HepG2 (cell line): Measurements from ENCODE around the gene ZNF777. TPM values are rescaled to one million over a fixed set of nuclear protein-coding genes. Genes with fewer than 3 reads are reported as not detected.

Experiments used
- DMAP1 ChIP-seq: IDR thresholded peaks from 2 replicates; pipeline ENCODE4 v1.6.1; 2016
- DNMT1 ChIP-seq: sonication (generic); formaldehyde crosslinking; IDR thresholded peaks from 2 replicates; pipeline ENCODE4 v1.5.1; 2020; ENCODE audit warnings: mild to moderate bottlenecking, missing genetic modification reagents
- HBP1 ChIP-seq: IDR thresholded peaks from 2 replicates; pipeline ENCODE4 v1.6.1; 2016; ENCODE audit warnings: low read depth, control low read depth
- HIVEP1 ChIP-seq: sonication (generic); formaldehyde crosslinking; IDR thresholded peaks from 2 replicates; pipeline ENCODE4 v1.4.0; 2020; ENCODE audit warnings: mild to moderate bottlenecking, missing genetic modification reagents
- KDM2A ChIP-seq: sonication (generic); formaldehyde crosslinking; IDR thresholded peaks from 2 replicates; pipeline ENCODE4 v1.4.0; 2020; ENCODE audit warnings: low read depth, missing genetic modification reagents, borderline replicate concordance
- KLF9 ChIP-seq: IDR thresholded peaks from 2 replicates; pipeline ENCODE4 v1.6.1; 2016; ENCODE audit warnings: low read depth
- NCOA5 ChIP-seq: sonication (generic); formaldehyde crosslinking; IDR thresholded peaks from 2 replicates; pipeline ENCODE4 v1.4.0; 2020; ENCODE audit warnings: missing genetic modification reagents
- PAWR ChIP-seq: sonication (generic); formaldehyde crosslinking; IDR thresholded peaks from 2 replicates; pipeline ENCODE4 v1.4.0; 2020; ENCODE audit warnings: missing genetic modification reagents, mild to moderate bottlenecking, borderline replicate concordance
- SAP130 ChIP-seq: IDR thresholded peaks from 2 replicates; pipeline ENCODE4 v1.6.1; 2016; ENCODE audit warnings: low read depth
- TCF7L2 ChIP-seq: IDR thresholded peaks from 2 replicates; pipeline ENCODE4 v1.6.1; 2011; ENCODE audit warnings: mild to moderate bottlenecking, low read depth, low read length, moderate library complexity
- TRIM24 ChIP-seq: sonication (generic); formaldehyde crosslinking; IDR thresholded peaks from 2 replicates; pipeline ENCODE4 v1.8.0; 2022; ENCODE audit warnings: mild to moderate bottlenecking, missing genetic modification reagents
- WIZ ChIP-seq: sonication (generic); formaldehyde crosslinking; IDR thresholded peaks from 2 replicates; pipeline ENCODE4 v1.5.1; 2020; ENCODE audit warnings: mild to moderate bottlenecking, missing genetic modification reagents
- ZBTB20 ChIP-seq: sonication (generic); formaldehyde crosslinking; IDR thresholded peaks from 2 replicates; pipeline ENCODE4 v1.8.1; 2023; ENCODE audit warnings: missing genetic modification reagents, low read depth, mild to moderate bottlenecking, borderline replicate concordance
- ZBTB33 ChIP-seq: sonication (generic); formaldehyde crosslinking; IDR thresholded peaks from 2 replicates; pipeline ENCODE4 v1.4.0; 2020; ENCODE audit warnings: missing genetic modification reagents
- ZBTB44 ChIP-seq: sonication (generic); formaldehyde crosslinking; IDR thresholded peaks from 2 replicates; pipeline ENCODE4 v1.4.0; 2020; ENCODE audit warnings: missing genetic modification reagents
- ZGPAT ChIP-seq: IDR thresholded peaks from 2 replicates; pipeline ENCODE4 v1.6.1; 2016; ENCODE audit warnings: mild to moderate bottlenecking
- ZNF292 ChIP-seq: sonication (generic); formaldehyde crosslinking; IDR thresholded peaks from 2 replicates; pipeline ENCODE4 v1.8.1; 2022; ENCODE audit warnings: mild to moderate bottlenecking, low read depth, missing genetic modification reagents, borderline replicate concordance
- ZNF33A ChIP-seq: sonication (generic); formaldehyde crosslinking; IDR thresholded peaks from 2 replicates; pipeline ENCODE4 v1.5.1; 2020; ENCODE audit warnings: missing genetic modification reagents, mild to moderate bottlenecking, moderate library complexity, borderline replicate concordance
- ZNF503 ChIP-seq: sonication (generic); formaldehyde crosslinking; IDR thresholded peaks from 2 replicates; pipeline ENCODE4 v1.4.0; 2020; ENCODE audit warnings: missing genetic modification reagents
- ZNF720 ChIP-seq: sonication (generic); formaldehyde crosslinking; IDR thresholded peaks from 2 replicates; pipeline ENCODE4 v1.4.0; 2020; ENCODE audit warnings: missing genetic modification reagents
- ZNF749 ChIP-seq: sonication (generic); formaldehyde crosslinking; IDR thresholded peaks from 2 replicates; pipeline ENCODE4 v1.8.0; 2022; ENCODE audit warnings: mild to moderate bottlenecking, missing genetic modification reagents, moderate library complexity, borderline replicate concordance
- ZNF782 ChIP-seq: sonication (generic); formaldehyde crosslinking; IDR thresholded peaks from 2 replicates; pipeline ENCODE4 v1.4.0; 2020; ENCODE audit warnings: missing genetic modification reagents, mild to moderate bottlenecking, borderline replicate concordance
- polyA plus RNA-seq, 8 experiments: library from polyadenylated mRNA; depleted of rRNA in 3 of 8; stranded (reverse) in 7 of 8; unstranded in 1 of 8; fragments of >200 nt; fragmentation: Illumina TruSeq in 4 of 8; extraction: Trizol in 4 of 8; gene quantifications; 2 replicates each; pipeline versions ENCODE4 v1.2.1 to v1.2.3, GENCODE V29; 2011 to 2016; ENCODE audit warnings: low read depth in 4 of 8, missing spikeins in 1 of 8, mixed read lengths in 1 of 8; ENCODE audit not compliant: insufficient read depth in 1 of 8
- total RNA-seq, 5 experiments: library from RNA; depleted of rRNA; stranded (reverse); fragments of >200 nt; fragmentation: Illumina TruSeq; extraction: Trizol; gene quantifications; 2 replicates each; pipeline ENCODE4 v1.2.3, GENCODE V29; 2016; ENCODE audit warnings: low read depth in 1 of 5

ZNF777 gene
- total and polyA plus RNA-seq, 2 of the 13 experiments (the other 11 are each of a cell fraction or from before 2014, with no cell fraction given) = 3.8 to 6.0 TPM

- TF ChIP-seq SAP130 (CRISPR knock-in tag) (peak; percentile 77), KDM2A (CRISPR knock-in tag) (peak; percentile 67; the same call in 1 of the 2 replicates), ZNF292 (CRISPR knock-in tag) (no peak), WIZ (no peak), ZNF720 (CRISPR knock-in tag) (no peak), ZBTB44 (no peak), DNMT1 (CRISPR knock-in tag) (no peak), DMAP1 (CRISPR knock-in tag) (no peak), HIVEP1 (CRISPR knock-in tag) (no peak), KLF9 (no peak), TRIM24 (no peak), ZBTB20 (CRISPR knock-in tag) (no peak), ZGPAT (no peak), TCF7L2 (no peak), HBP1 (CRISPR knock-in tag) (peak; percentile 61; the same call in 1 of the 2 replicates), PAWR (no peak), ZNF33A (CRISPR knock-in tag) (no peak), NCOA5 (CRISPR knock-in tag) (no peak), ZBTB33 (no peak), ZNF503 (CRISPR knock-in tag) (no peak), ZNF782 (CRISPR knock-in tag) (no peak), ZNF749 (CRISPR knock-in tag) (no peak)
These were observed 36.8 kb upstream of the ZNF777 start, which contains the start of gene ZNF746 (continued) for GRCh38 chr7:149497467-149498261.
